ENCODE data around the gene TRPM4. TPM values are rescaled to one million over a fixed set of nuclear protein-coding genes. Genes with fewer than 3 reads are reported as not detected.

The TRPM4 gene
- total and polyA plus RNA-seq, 2 experiments from 2014 or later = 16.5 to 25.7 TPM

- Histone ChIP-seq H3K9me2 (ENCODE audit: insufficient read depth) (no peaks in the 10 kb centered on the region), H3K27ac (ENCODE audit: low read depth) (no peak overlapping the region), H2AFZ (no peak overlapping the region), H3K4me1 (ENCODE audit: insufficient read depth) (no peaks in the 10 kb centered on the region; the same call in 1 of the 2 replicates), H3K4me3 (no peak overlapping the region), H3K79me2 (replicated peaks; ENCODE audit: insufficient read depth) (no peaks in the 10 kb centered on the region), H3K36me3 (ENCODE audit: insufficient read depth) (0 out of 2 replicates have a peak, but pooled peaks cover 10% of the 10 kb centered on the region), H4K20me1 (replicated peaks; ENCODE audit: insufficient read depth) (peaks cover 30% of the 10 kb centered on the region; the same call in 1 of the 2 replicates), H3F3A (replicated peaks; ENCODE audit: low read depth) (peaks cover 35% of the 10 kb centered on the region), H3K27me3 (ENCODE audit: insufficient read depth) (no peaks in the 10 kb centered on the region), H3K4me2 (no peak overlapping the region)
- Mint-ChIP-seq H3K27ac (no peak overlapping the region), H3K36me3 (ENCODE audit: low read depth) (peaks cover 46% of the 10 kb centered on the region), H3K4me3 (no peak overlapping the region), H3K9me3 (no peaks in the 10 kb centered on the region; the same call in 1 of the 3 replicates), H3K4me1 (peaks cover 21% of the 10 kb centered on the region), H3K27me3 (ENCODE audit: insufficient read depth, low read depth, poor library complexity) (peaks cover 21% of the 10 kb centered on the region)
- ATAC-seq (no peak), DNase-seq (ENCODE audit: low spot score) (no peak)
- no peak for TF ChIP-seq ETS1 (IDR thresholded peaks at IDR 0.05)
- no peak for TF ChIP-seq ZNF114 (CRISPR knock-in tag; IDR thresholded peaks at IDR 0.05)
- no peak for TF ChIP-seq ZNF331 (CRISPR knock-in tag; IDR thresholded peaks at IDR 0.05; ENCODE audit: low read depth)
- no peak for TF ChIP-seq ZNF462 (CRISPR knock-in tag; IDR thresholded peaks at IDR 0.05)
- no peak for TF ChIP-seq STAT1 (IDR thresholded peaks at IDR 0.05; ENCODE audit: unreplicated experiment)
- TF ChIP-seq POLR2AphosphoS5 (IDR thresholded peaks at IDR 0.05; ENCODE audit: low read depth) = no peak; the same call in 1 of the 2 replicates
- TF ChIP-seq EZH2phosphoT487 (IDR thresholded peaks at IDR 0.05; ENCODE audit: unreplicated experiment) = no peak
- no peak for TF ChIP-seq CTCF (conservative IDR thresholded peaks at IDR 0.05; ENCODE audit: low read depth in 2 of 2)
- TF ChIP-seq JUNB (IDR thresholded peaks at IDR 0.05; ENCODE audit: unreplicated experiment) = no peak
- TF ChIP-seq EZH2 (IDR thresholded peaks at IDR 0.05; ENCODE audit: low read depth, unreplicated experiment) = no peak
- TF ChIP-seq NANOG (IDR thresholded peaks at IDR 0.05; ENCODE audit: borderline replicate concordance) = no peak
- no peak for TF ChIP-seq REST (IDR thresholded peaks at IDR 0.05; ENCODE audit: unreplicated experiment)
- TF ChIP-seq CREB1 (CRISPR knock-in tag; IDR thresholded peaks at IDR 0.05; ENCODE audit: low read depth) = no peak
These were observed 47.9 kb upstream of the TRPM4 start for GRCh38 chr19:49109569-49110233.
